Hepatocyte (in vitro differentiated cells): ENCODE data around the gene PGR.

Experiments used
- EZH2 ChIP-seq: fragments of 200-600 bp; sonication (generic); IDR thresholded peaks from 2 replicates; pipeline ENCODE4 v1.6.1; 2016; ENCODE audit warnings: antibody characterized with exemption, mild to moderate bottlenecking, borderline replicate concordance
- TF ChIP-seq, protein P1 (sequence below): fragments of 200-600 bp; sonication (generic); IDR thresholded peaks from 2 replicates; pipeline ENCODE4 v1.5.1; 2016; ENCODE audit warnings: antibody characterized with exemption, mild to moderate bottlenecking; ENCODE audit not compliant: poor library complexity

DNA sequence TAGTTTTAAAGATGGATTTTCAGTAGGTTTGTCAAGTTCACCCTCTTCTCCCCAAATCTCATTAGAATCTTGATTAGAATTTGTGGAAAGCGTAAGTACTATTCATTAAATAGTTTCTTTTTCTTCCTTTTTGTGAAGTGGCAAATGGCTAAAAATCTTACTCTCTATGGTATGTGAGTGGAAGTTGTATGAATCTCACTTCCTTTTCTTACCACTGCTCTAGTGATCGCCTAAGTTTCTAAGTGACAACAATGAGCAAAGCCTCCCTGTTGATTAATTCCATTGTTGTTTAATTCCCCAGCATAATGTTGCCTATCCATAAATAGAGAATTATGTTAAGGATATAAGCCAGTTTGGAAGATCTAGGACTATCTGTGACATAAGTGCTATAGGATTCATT is 82.7 kb downstream of the PGR start:
- TF ChIP-seq, protein P1, sequence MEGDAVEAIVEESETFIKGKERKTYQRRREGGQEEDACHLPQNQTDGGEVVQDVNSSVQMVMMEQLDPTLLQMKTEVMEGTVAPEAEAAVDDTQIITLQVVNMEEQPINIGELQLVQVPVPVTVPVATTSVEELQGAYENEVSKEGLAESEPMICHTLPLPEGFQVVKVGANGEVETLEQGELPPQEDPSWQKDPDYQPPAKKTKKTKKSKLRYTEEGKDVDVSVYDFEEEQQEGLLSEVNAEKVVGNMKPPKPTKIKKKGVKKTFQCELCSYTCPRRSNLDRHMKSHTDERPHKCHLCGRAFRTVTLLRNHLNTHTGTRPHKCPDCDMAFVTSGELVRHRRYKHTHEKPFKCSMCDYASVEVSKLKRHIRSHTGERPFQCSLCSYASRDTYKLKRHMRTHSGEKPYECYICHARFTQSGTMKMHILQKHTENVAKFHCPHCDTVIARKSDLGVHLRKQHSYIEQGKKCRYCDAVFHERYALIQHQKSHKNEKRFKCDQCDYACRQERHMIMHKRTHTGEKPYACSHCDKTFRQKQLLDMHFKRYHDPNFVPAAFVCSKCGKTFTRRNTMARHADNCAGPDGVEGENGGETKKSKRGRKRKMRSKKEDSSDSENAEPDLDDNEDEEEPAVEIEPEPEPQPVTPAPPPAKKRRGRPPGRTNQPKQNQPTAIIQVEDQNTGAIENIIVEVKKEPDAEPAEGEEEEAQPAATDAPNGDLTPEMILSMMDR, result no peak
- TF ChIP-seq EZH2, result no peak
